ENCODE results near the gene ZNF575.
A peak's percentile ranks its signal among the peaks of the same experiment; 100 is the strongest.

DNA sequence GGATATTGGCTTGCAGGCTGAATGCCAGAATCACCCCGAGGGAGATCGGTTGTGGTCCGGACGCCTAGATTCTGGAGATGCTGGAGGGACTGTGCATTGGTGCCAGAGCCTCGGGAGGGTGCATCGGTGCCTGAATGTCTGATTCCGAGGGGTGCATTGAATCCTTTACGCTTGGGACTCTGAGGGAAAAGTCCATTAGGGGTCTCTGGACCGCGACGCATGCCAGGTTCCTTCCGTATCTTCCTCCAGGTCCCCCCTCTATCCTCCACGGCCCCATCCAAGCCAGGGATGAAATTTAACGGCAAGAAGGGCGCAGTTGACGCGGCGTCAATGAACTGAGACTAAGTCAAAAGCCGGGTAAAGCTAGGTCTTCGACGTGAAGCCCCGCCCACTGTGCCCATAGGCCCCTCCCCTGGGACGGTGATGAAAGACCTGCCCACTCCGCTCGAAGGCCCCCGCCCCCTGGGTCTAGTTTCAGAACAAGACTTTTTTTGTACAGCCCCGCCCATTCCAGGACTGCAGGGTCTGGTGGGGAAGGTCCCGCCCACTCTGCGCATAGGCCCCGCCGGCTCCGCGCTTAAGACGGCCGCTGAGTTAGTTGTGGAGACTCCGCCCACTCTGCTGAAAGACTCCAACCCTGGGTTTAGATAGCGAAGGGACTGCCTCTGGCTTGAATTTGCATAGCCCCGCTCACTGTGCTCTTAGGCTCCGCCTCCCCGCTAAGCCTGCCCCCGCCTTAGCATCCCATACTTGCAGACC, 737 bp downstream of the ZNF575 start:
- no peak; the same call in 1 of the 2 replicates for TF ChIP-seq TAF1 (IDR thresholded peaks at IDR 0.05; ENCODE audit: low read depth)
- TF ChIP-seq, protein P1, sequence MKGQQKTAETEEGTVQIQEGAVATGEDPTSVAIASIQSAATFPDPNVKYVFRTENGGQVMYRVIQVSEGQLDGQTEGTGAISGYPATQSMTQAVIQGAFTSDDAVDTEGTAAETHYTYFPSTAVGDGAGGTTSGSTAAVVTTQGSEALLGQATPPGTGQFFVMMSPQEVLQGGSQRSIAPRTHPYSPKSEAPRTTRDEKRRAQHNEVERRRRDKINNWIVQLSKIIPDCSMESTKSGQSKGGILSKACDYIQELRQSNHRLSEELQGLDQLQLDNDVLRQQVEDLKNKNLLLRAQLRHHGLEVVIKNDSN (IDR thresholded peaks at IDR 0.05): no peak
- no peak for TF ChIP-seq FOXM1 (IDR thresholded peaks at IDR 0.05; ENCODE audit: borderline replicate concordance, low read depth)
- TF ChIP-seq EP300 (IDR thresholded peaks at IDR 0.05; ENCODE audit: borderline replicate concordance): no peak
- no peak for TF ChIP-seq RAD21 (IDR thresholded peaks at IDR 0.05; ENCODE audit: low read depth)
- no peak for TF ChIP-seq TCF12 (IDR thresholded peaks at IDR 0.05; ENCODE audit: low read depth)
- TF ChIP-seq YY1 (IDR thresholded peaks at IDR 0.05; ENCODE audit: low read depth): no peak
- 0 out of 2 replicates have a peak, but pooled peaks have one; percentile 40 for TF ChIP-seq CEBPB (IDR thresholded peaks at IDR 0.05)
- TF ChIP-seq REST (IDR thresholded peaks at IDR 0.05; ENCODE audit: low read depth): no peak
- no peak for TF ChIP-seq MAX (IDR thresholded peaks at IDR 0.05)
- TF ChIP-seq TEAD4 (IDR thresholded peaks at IDR 0.05): no peak
- TF ChIP-seq NFIC (IDR thresholded peaks at IDR 0.05): no peak
- no peak for TF ChIP-seq CREB1 (IDR thresholded peaks at IDR 0.05; ENCODE audit: low read depth)
